Sigmoid colon (tissue), 7 donors: ENCODE data around the gene MYRF. TPM values are rescaled to one million over a fixed set of nuclear protein-coding genes. Genes with fewer than 3 reads are reported as not detected.

Experiments
- DNase-seq: peaks from one replicate; pipeline ENCODE4 v3.0.0-alpha.2; 2019
- H3K27ac ChIP-seq, 4 donors: fragments of 200-600 bp; sonication (generic); one replicate each; pipeline ENCODE4 v1.5.1; 2016 to 2019; ENCODE audit warnings: mild to moderate bottlenecking in 1 of 4
- H3K27me3 ChIP-seq, 3 donors: fragments of 200-600 bp; sonication (generic); one replicate each; pipeline ENCODE4 v1.5.1; 2019; ENCODE audit warnings: mild to moderate bottlenecking in 1 of 3
- H3K36me3 ChIP-seq, 4 donors: fragments of 200-600 bp; sonication (generic); one replicate each; pipeline ENCODE4 v1.5.1; 2016 to 2019
- H3K4me1 ChIP-seq, 4 donors: fragments of 200-600 bp; sonication (generic); one replicate each; pipeline ENCODE4 v1.5.1; 2017 to 2019
- H3K4me3 ChIP-seq, 4 donors: fragments of 200-600 bp; sonication (generic); one replicate each; pipeline ENCODE4 v1.5.1; 2017 to 2019; ENCODE audit warnings: mild to moderate bottlenecking in 2 of 4, moderate library complexity in 1 of 4
- H3K9me3 ChIP-seq, 4 donors: fragments of 200-600 bp in 3 of 4; sonication (generic) in 3 of 4; one replicate each; pipeline versions ENCODE4 v1.5.1 to v1.6.1; 2013 to 2019
- CTCF ChIP-seq, 4 experiments: fragments of 450-650 bp in 3 of 4; fragments of 200-600 bp in 1 of 4; IDR thresholded peaks; one replicate each; pipeline ENCODE4 v1.5.1; 2016 to 2019; ENCODE audit warnings: antibody characterized with exemption in 4 of 4, mild to moderate bottlenecking in 3 of 4, moderate library complexity in 2 of 4
- EP300 ChIP-seq, 4 donors: sonication (generic); formaldehyde crosslinking; IDR thresholded peaks; one replicate each; pipeline ENCODE4 v1.6.1; 2017; ENCODE audit warnings: antibody characterized with exemption in 4 of 4
- POLR2A ChIP-seq, 2 donors: fragments of 450-650 bp; IDR thresholded peaks; one replicate each; pipeline ENCODE4 v1.6.1; 2016; ENCODE audit warnings: antibody characterized with exemption in 2 of 2, mild to moderate bottlenecking in 2 of 2, moderate library complexity in 2 of 2
- POLR2AphosphoS5 ChIP-seq, 4 donors: sonication (generic); formaldehyde crosslinking; IDR thresholded peaks; one replicate each; pipeline ENCODE4 v1.6.1; 2017; ENCODE audit warnings: antibody characterized with exemption in 4 of 4
- WGBS, 2 donors: extraction: QIAGEN DNeasy Blood & Tissue Kit; methylation state at CpG; one replicate each; pipeline ENCODE4 v1.1.7; 2013; 5-methylcytosine and 5-hydroxymethylcytosine counted together
- intact Hi-C: fragments of 100-400 bp; cut with DNase I; formaldehyde crosslinking; loops from one replicate; pipeline ENCODE4 v1.15.1; 2023
- polyA plus RNA-seq, 3 donors: library from polyadenylated mRNA; stranded (reverse); fragments of 200-250 nt; gene quantifications; one replicate each; pipeline ENCODE4 v1.2.3, GENCODE V29; 2013
- total RNA-seq, 4 donors: library from RNA; depleted of rRNA; stranded (reverse); fragments of >200 nt; gene quantifications; one replicate each; pipeline ENCODE4 v1.1.0, GENCODE V29; 2016
- donor health status: healthy with polysubstance abuse.
- donor health status: Bipolar disorder and iron deficiency.
- donor health status: healthy.

MYRF gene
- total and polyA plus RNA-seq, 7 donors, result under 0.01 to 6.4 (median 0.66) TPM

GRCh38 chr11:61717286-61718033, 35.0 kb upstream of the MYRF start:
- no peak for DNase-seq
- TF ChIP-seq EP300 (IDR thresholded peaks at IDR 0.05) (no peak), POLR2AphosphoS5 (IDR thresholded peaks at IDR 0.05) (no peak), CTCF (IDR thresholded peaks at IDR 0.05) (no peak), POLR2A (IDR thresholded peaks at IDR 0.05) (no peak)
- WGBS, 2 donors, result 87 to 92% methylated on average over 19 of the region's 19 CpGs
- Histone ChIP-seq H3K4me1 (peaks cover 0 to 21% (median 20%) of the 10 kb centered on the region in 4 donors), H3K27me3 (no peaks in the 10 kb centered on the region), H3K36me3 (peaks cover 0 to 6% (median 0%) of the 10 kb centered on the region in 4 donors), H3K4me3 (peak overlapping the region in 1 of 4 donors; percentile 47), H3K27ac (peak overlapping the region in 3 of 4 donors; percentile 63 to 69 (median 68)), H3K9me3 (no peaks in the 10 kb centered on the region)
- intact Hi-C loops, result loop anchor here (5.0 kb wide), 1 partner anchor 35 kb away; the partner anchor contains the start of gene DAGLA

- intact Hi-C loops, result loop anchor here (5.0 kb wide), 1 partner anchor 36 kb away; the partner anchor contains the start of gene DAGLA
- no peak for DNase-seq
- TF ChIP-seq POLR2A (IDR thresholded peaks at IDR 0.05) (no peak), POLR2AphosphoS5 (IDR thresholded peaks at IDR 0.05) (no peak), CTCF (IDR thresholded peaks at IDR 0.05) (no peak), EP300 (IDR thresholded peaks at IDR 0.05) (no peak)
- H3K9me3 ChIP-seq, result no peaks in the 10 kb centered on the region
- WGBS, 2 donors, result 31 to 53% methylated on average over 9 of the region's 9 CpGs
- H3K27ac ChIP-seq, result peak overlapping the region; percentile 63 to 69 (median 66)
- peak overlapping the region; percentile 43 to 51 (median 48) for H3K4me3 ChIP-seq
- no peaks in the 10 kb centered on the region for H3K27me3 ChIP-seq
- peaks cover 0 to 6% (median 0%) of the 10 kb centered on the region in 4 donors for H3K36me3 ChIP-seq
- H3K4me1 ChIP-seq, result peaks cover 0 to 21% (median 20%) of the 10 kb centered on the region in 4 donors
Measured at GRCh38 chr11:61718046-61718531, 34.3 kb upstream of the MYRF start.

- Histone ChIP-seq H3K27me3 (no peaks in the 10 kb centered on the region), H3K4me1 (peaks cover 0 to 21% (median 20%) of the 10 kb centered on the region in 4 donors), H3K36me3 (peaks cover 0 to 6% (median 0%) of the 10 kb centered on the region in 4 donors), H3K4me3 (peak overlapping the region; percentile 43 to 51 (median 48)), H3K27ac (peak overlapping the region; percentile 63 to 69 (median 66)), H3K9me3 (no peaks in the 10 kb centered on the region)
- intact Hi-C loops, result loop anchor here (5.0 kb wide), 1 partner anchor 36 kb away; the partner anchor contains the start of gene DAGLA
- peak; percentile 85 for DNase-seq
- WGBS, 2 donors, result 60 to 74% methylated on average over 21 of the region's 21 CpGs
- TF ChIP-seq EP300 (IDR thresholded peaks at IDR 0.05) (no peak), POLR2AphosphoS5 (IDR thresholded peaks at IDR 0.05) (peak in 2 of 4 donors; percentile 17 to 32), POLR2A (IDR thresholded peaks at IDR 0.05) (no peak)
Measured at GRCh38 chr11:61718621-61719302, 33.7 kb upstream of the MYRF start.

- Histone ChIP-seq H3K36me3 (peaks cover 0 to 14% (median 0%) of the 10 kb centered on the region in 4 donors), H3K4me1 (peaks cover 0 to 21% (median 20%) of the 10 kb centered on the region in 4 donors), H3K27ac (no peak overlapping the region), H3K27me3 (no peaks in the 10 kb centered on the region), H3K4me3 (no peak overlapping the region), H3K9me3 (no peaks in the 10 kb centered on the region)
- WGBS, 2 donors, result 88 to 95% methylated on average over 12 of the region's 12 CpGs
- no peak for DNase-seq
- intact Hi-C loops, result loop anchor here (5.0 kb wide), 1 partner anchor 38 kb away; the partner anchor contains the start of gene DAGLA
- TF ChIP-seq EP300 (IDR thresholded peaks at IDR 0.05) (no peak), POLR2A (IDR thresholded peaks at IDR 0.05) (no peak), POLR2AphosphoS5 (IDR thresholded peaks at IDR 0.05) (no peak), CTCF (IDR thresholded peaks at IDR 0.05) (no peak)
Measured at GRCh38 chr11:61719978-61720377, 32.5 kb upstream of the MYRF start.
